ENCODE results near the gene GSTM5. TPM values are rescaled to one million over a fixed set of nuclear protein-coding genes. Genes with fewer than 3 reads are reported as not detected.

The GSTM5 gene
- total and polyA plus RNA-seq, 2 of the 8 experiments (the other 6 are each of a cell fraction or from before 2014, with no cell fraction given) = 0.24 to 0.89 TPM

DNA sequence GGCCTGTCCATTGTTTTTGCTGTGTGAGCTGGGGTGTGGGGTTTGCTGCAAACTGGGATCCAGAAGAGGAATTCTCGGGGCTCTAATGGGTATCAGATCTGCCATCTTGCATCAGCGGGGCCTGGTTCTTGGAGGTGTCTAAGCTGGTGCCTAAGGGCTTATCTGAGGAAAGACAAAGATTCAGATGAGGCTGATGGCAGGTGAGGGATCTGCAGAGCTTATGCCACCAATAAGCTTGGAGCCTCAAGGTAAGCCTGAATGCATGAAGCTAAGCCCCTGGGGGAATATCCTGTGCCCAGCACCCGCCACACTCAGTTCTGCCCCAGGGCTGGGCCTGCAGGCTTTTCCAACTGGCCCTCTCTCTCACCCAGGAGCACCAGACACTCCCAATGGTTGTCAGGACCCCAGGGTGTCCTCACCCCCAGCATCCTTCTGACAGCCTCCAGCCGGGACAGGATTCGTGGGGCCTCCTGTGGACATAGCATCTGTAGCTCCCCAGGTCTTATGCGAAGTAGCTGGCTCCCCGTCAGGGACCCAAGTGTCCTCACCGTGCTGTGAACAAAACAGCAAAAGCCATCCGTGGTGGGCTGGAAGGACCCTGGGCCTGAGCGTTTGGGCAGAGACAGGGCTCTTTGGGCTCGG lies 38.3 kb downstream of the GSTM5 start (continued):
- TF ChIP-seq FOSL1 (IDR thresholded peaks at IDR 0.05; ENCODE audit: insufficient read depth, low read depth, low read length) (no peak), TAF7 (optimal IDR thresholded peaks at IDR 0.05; ENCODE audit: borderline replicate concordance, low read depth, low read length) (no peak)

Data from H1 (cell line).